GM06990 (cell line): ENCODE results near the gene TFAP2D.

Source experiments
- DNase-seq: peaks from one replicate; pipeline ENCODE4 v3.0.0-alpha.2; 2011; ENCODE audit not compliant: insufficient read length; ENCODE audit errors: extremely low read depth
- H3K27me3 ChIP-seq: replicated peaks from 2 replicates; pipeline ENCODE4 v1.6.0; 2011; ENCODE audit warnings: low read length; ENCODE audit not compliant: control insufficient read depth, insufficient read depth
- H3K36me3 ChIP-seq: 2 replicates; pipeline ENCODE4 v1.5.1; 2011; ENCODE audit warnings: low read length; ENCODE audit not compliant: control insufficient read depth, insufficient read depth
- H3K4me3 ChIP-seq: replicated peaks from 2 replicates; pipeline ENCODE4 v1.5.1; 2011; ENCODE audit warnings: low read depth, mild to moderate bottlenecking, control low read depth, low read length
- CTCF ChIP-seq: IDR thresholded peaks from 2 replicates; pipeline ENCODE4 v1.5.1; 2011; ENCODE audit warnings: low read length, control low read depth, mild to moderate bottlenecking, inconsistent platforms; ENCODE audit not compliant: insufficient read depth, poor library complexity, severe bottlenecking

The TFAP2D gene

DNA sequence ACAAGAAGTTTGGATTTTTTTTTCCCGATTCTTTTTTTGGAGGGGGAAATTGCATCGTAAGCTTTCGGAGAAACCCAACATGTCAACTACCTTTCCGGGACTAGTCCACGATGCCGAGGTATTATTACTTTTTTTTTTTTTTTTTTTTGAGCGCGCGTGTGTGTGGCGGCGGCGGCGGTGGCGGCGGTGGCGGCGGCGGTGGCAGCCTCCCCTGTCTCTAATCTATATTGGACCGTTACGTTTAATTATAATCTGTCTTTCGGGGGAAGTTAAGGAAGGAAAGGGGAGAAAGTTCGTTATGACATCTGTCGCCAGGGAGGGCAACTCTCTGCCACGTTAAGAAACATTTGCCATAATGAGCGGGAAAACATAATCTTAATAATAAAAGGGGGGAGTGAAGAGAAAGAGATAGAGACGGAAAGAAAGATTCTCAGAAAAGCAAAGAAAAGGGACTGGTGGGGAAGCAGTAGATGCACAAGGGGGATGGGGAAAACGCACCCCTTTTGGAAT is 706 bp downstream of the TFAP2D start:
- H3K4me3 ChIP-seq, result no peak overlapping the region
- TF ChIP-seq CTCF, result no peak
- H3K36me3 ChIP-seq, result no peaks in the 10 kb centered on the region
- no peak for DNase-seq
- H3K27me3 ChIP-seq, result peaks cover 1% of the 10 kb centered on the region

- TF ChIP-seq CTCF, result no peak
- H3K27me3 ChIP-seq, result peaks cover 1% of the 10 kb centered on the region; the same call in 1 of the 2 replicates
- no peak for DNase-seq
- no peaks in the 10 kb centered on the region for H3K36me3 ChIP-seq
- no peak overlapping the region for H3K4me3 ChIP-seq
These were observed 1.4 kb downstream of the TFAP2D start for GRCh38 chr6:50714487-50715379.

DNA sequence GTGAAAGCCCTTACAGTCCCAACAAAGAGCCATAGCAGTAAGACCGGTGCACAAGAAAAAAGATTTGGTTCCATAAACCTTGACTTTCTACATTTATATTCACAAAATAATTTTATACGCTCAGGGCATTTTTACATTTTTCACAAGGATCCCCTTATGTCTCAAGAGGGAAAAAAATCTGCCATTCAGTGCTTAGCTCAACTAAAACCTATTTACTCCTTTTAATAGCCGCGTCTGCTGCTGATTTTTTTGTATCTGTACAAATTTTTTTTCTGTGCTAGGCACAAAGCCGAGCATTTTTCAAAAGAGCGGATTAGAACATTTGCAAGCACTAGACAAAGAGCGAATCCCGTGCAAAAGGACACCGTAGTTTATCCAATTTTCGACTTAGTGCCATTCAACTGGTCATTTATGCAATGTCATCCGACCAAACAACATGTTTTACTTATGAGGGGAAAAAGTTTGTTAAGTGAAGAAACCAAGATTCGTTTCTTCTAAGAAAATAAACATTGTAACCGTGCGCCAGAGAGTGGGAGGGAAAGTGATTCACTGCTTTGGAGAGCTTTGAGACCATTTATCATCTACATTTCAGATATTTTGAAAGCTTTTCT is 3.7 kb downstream of the TFAP2D start:
- no peak for TF ChIP-seq CTCF
- DNase-seq, result no peak
- Histone ChIP-seq H3K36me3 (no peaks in the 10 kb centered on the region), H3K27me3 (peaks cover 1% of the 10 kb centered on the region; the same call in 1 of the 2 replicates), H3K4me3 (no peak overlapping the region)

DNA sequence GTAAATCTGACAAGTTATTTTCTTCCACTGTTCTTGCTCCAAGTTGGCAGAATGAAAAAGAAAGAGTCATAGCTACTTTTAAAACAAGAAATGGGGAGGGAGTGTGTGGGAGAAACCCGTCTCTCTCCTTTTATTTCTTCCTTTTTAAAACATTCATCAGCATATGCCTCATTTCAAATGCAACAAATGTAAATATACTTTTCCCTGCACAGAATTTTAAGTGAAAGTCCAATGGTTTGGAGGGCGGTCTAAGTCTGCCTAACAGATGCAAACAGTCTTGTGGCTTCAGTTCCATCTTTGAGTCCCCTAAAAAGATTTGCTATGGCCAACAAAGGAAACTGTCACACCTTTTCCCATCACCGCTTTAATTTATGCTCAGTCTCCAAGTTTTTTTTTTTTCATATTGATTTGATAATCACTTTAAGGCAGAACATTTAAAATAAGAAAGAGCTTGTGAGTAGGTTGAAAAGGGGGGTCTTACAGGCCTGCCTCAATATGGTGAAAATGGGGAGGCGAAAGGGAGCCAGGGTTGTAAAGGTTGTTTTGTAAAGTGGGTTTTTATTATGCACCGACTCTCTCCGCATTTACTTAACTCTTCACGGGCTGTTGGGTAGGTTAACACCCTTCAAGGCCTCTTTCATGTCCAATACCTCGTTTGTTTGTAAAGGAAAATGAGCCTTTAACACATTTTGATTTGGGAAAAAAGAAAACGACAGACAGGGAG is 4.6 kb downstream of the TFAP2D start:
- TF ChIP-seq CTCF, result no peak
- Histone ChIP-seq H3K36me3 (no peaks in the 10 kb centered on the region), H3K4me3 (no peak overlapping the region), H3K27me3 (peaks cover 1% of the 10 kb centered on the region; the same call in 1 of the 2 replicates)
- no peak for DNase-seq

DNA sequence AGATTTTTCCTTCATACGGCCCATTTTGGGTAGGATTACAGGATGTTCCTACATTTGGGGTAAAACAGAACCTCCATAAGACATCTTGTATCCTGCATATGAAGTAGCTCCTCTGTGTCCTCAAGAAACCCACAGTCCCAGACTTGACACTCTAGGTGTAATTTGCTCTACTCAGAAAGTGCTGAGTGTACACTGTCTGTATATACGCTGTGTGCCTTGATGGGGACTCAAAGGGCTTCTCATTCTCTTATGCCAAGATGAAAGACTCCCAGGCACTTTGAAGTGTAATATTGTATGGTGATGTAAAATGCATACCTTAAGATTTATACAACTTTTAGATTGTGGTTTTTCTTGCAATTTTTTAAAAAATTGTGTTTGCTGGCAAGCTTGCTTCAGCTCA is 5.2 kb downstream of the TFAP2D start:
- H3K4me3 ChIP-seq, result no peak overlapping the region

More for the DNA sequence above, 5.2 kb downstream of the TFAP2D start:
- H3K27me3 ChIP-seq, result peaks cover 1% of the 10 kb centered on the region; the same call in 1 of the 2 replicates
- no peak for DNase-seq
- no peaks in the 10 kb centered on the region for H3K36me3 ChIP-seq
- TF ChIP-seq CTCF, result no peak
